ENCODE measurements around the gene GLUD2.
"Not testable (repeated sequence)": the region's sequence is repeated elsewhere in the genome, so short reads cannot be mapped to it uniquely, and the experiment has no call there.

GLUD2 gene

GRCh38 chrX:121047441-121048419 is at the start of gene GLUD2:
GLUD2 (plus strand) TSS chrX:121047610; CDS start chrX:121047685, 75 bp downstream.
- not testable (repeated sequence) for H3K27ac ChIP-seq

GRCh38 chrX:120999413-120999812 is 48.0 kb upstream of the GLUD2 start:
- no peak overlapping the region for H3K27ac ChIP-seq
- no peak for TF ChIP-seq CTCF (conservative IDR thresholded peaks at IDR 0.05)

- peak; percentile 45 for TF ChIP-seq CTCF (conservative IDR thresholded peaks at IDR 0.05)
- no peak overlapping the region for H3K27ac ChIP-seq
Measured at GRCh38 chrX:121000589-121000988, 46.8 kb upstream of the GLUD2 start.

GRCh38 chrX:121008920-121009319 is 38.5 kb upstream of the GLUD2 start:
- no peak overlapping the region for H3K27ac ChIP-seq
- TF ChIP-seq CTCF (conservative IDR thresholded peaks at IDR 0.05), result no peak

GRCh38 chrX:121009764-121010163 is 37.6 kb upstream of the GLUD2 start:
- no peak for TF ChIP-seq CTCF (conservative IDR thresholded peaks at IDR 0.05)

GRCh38 chrX:121010218-121010617 is 37.2 kb upstream of the GLUD2 start:
- no peak for TF ChIP-seq CTCF (conservative IDR thresholded peaks at IDR 0.05)
- H3K27ac ChIP-seq, result no peak overlapping the region

More at GRCh38 chrX:121009764-121010163, 37.6 kb upstream of the GLUD2 start:
- H3K27ac ChIP-seq, result no peak overlapping the region

GRCh38 chrX:121011254-121011653 is 36.2 kb upstream of the GLUD2 start:
- no peak for TF ChIP-seq CTCF (conservative IDR thresholded peaks at IDR 0.05)
- H3K27ac ChIP-seq, result no peak overlapping the region

- no peak overlapping the region for H3K27ac ChIP-seq
- no peak for TF ChIP-seq CTCF (conservative IDR thresholded peaks at IDR 0.05)
Measured at GRCh38 chrX:121013897-121014455, 33.4 kb upstream of the GLUD2 start.

All from VCaP (cell line).